Measurements from ENCODE around the gene GPRC6A. TPM values are rescaled to one million over a fixed set of nuclear protein-coding genes. Genes with fewer than 3 reads are reported as not detected.

Gene GPRC6A
- total RNA-seq, 2 experiments from 2014 or later = not detected

GRCh38 chr6:116764961-116765841 is 63.7 kb downstream of the GPRC6A start, which contains the start of gene FAM162B:
Gene FAM162B, minus strand, starts transcription at chr6:116765719. Its CDS starts 143 bp downstream, at chr6:116765576.
- no peak within 1 kb of the TSS for H3K27ac Mint-ChIP-seq
- Histone ChIP-seq H3K9me3 (ENCODE audit: control insufficient read depth in 1 of 2, insufficient read depth in 1 of 2, low read length in 2 of 2) (no peaks in the 10 kb centered on the region), H3K4me3 (ENCODE audit: low read length) (peak within 1 kb of the TSS; percentile 5), H3K4me1 (ENCODE audit: insufficient read depth, low read length) (peaks cover 10% of the 10 kb centered on the region), H3K27me3 (ENCODE audit: control insufficient read depth in 1 of 2, insufficient read depth in 2 of 2, low read length in 2 of 2) (peaks cover 29 to 46% of the 10 kb centered on the region in 2 experiments), H3K27ac (ENCODE audit: low read depth in 1 of 2, low read length in 2 of 2) (no peak within 1 kb of the TSS), H3K36me3 (ENCODE audit: insufficient read depth, low read length) (no peaks in the 10 kb centered on the region)
- no peak for DNase-seq
- no peaks in the 10 kb centered on the region for H3K9me3 Mint-ChIP-seq
- no peaks in the 10 kb centered on the region for H3K36me3 Mint-ChIP-seq (ENCODE audit: low read depth)
- intact Hi-C loops (cut with DNase I, micrococcal nuclease) = no loop called here
- H3K27me3 Mint-ChIP-seq = peaks cover 70% of the 10 kb centered on the region
- peak within 1 kb of the TSS; percentile 38 for H3K4me3 Mint-ChIP-seq
- POLR2A ChIA-PET = no interaction called here
- ATAC-seq (ENCODE audit: poor library complexity) = no peak
- H3K4me1 Mint-ChIP-seq (ENCODE audit: low read depth) = peaks cover 10% of the 10 kb centered on the region
- CTCF ChIA-PET = no interaction called here
- no peak for TF ChIP-seq CTCF (IDR thresholded peaks at IDR 0.05)

- DNase-seq = no peak
- intact Hi-C loops (cut with DNase I, micrococcal nuclease) = no loop called here
- TF ChIP-seq CTCF (IDR thresholded peaks at IDR 0.05) = no peak
- Mint-ChIP-seq H3K9me3 (no peaks in the 10 kb centered on the region), H3K4me3 (no peak overlapping the region), H3K36me3 (ENCODE audit: low read depth) (no peaks in the 10 kb centered on the region), H3K27ac (no peak overlapping the region), H3K27me3 (peaks cover 69% of the 10 kb centered on the region), H3K4me1 (ENCODE audit: low read depth) (peaks cover 10% of the 10 kb centered on the region)
- Histone ChIP-seq H3K4me1 (ENCODE audit: insufficient read depth, low read length) (peaks cover 10% of the 10 kb centered on the region), H3K9me3 (ENCODE audit: control insufficient read depth in 1 of 2, insufficient read depth in 1 of 2, low read length in 2 of 2) (no peaks in the 10 kb centered on the region), H3K4me3 (ENCODE audit: low read length) (peak overlapping the region; percentile 5), H3K36me3 (ENCODE audit: insufficient read depth, low read length) (no peaks in the 10 kb centered on the region), H3K27me3 (ENCODE audit: control insufficient read depth in 1 of 2, insufficient read depth in 2 of 2, low read length in 2 of 2) (peaks cover 30 to 50% of the 10 kb centered on the region in 2 experiments), H3K27ac (ENCODE audit: low read depth in 1 of 2, low read length in 2 of 2) (no peak overlapping the region)
- ChIA-PET CTCF (no interaction called here), POLR2A (no interaction called here)
- no peak for ATAC-seq (ENCODE audit: poor library complexity)
Observed at GRCh38 chr6:116764629-116764960, 64.3 kb downstream of the GPRC6A start.

GRCh38 chr6:116763906-116764628 is 64.8 kb downstream of the GPRC6A start:
- H3K36me3 Mint-ChIP-seq (ENCODE audit: low read depth) = no peaks in the 10 kb centered on the region
- no peaks in the 10 kb centered on the region for H3K36me3 ChIP-seq (ENCODE audit: insufficient read depth, low read length)
- CTCF ChIA-PET = no interaction called here
- H3K4me1 Mint-ChIP-seq (ENCODE audit: low read depth) = peaks cover 10% of the 10 kb centered on the region
- no peak overlapping the region for H3K4me3 Mint-ChIP-seq
- H3K27ac Mint-ChIP-seq = no peak overlapping the region
- peaks cover 10% of the 10 kb centered on the region for H3K4me1 ChIP-seq (ENCODE audit: insufficient read depth, low read length)
- no peak overlapping the region for H3K27ac ChIP-seq (ENCODE audit: low read depth in 1 of 2, low read length in 2 of 2)
- H3K9me3 ChIP-seq (ENCODE audit: control insufficient read depth in 1 of 2, insufficient read depth in 1 of 2, low read length in 2 of 2) = no peaks in the 10 kb centered on the region
- no peak for DNase-seq
- H3K9me3 Mint-ChIP-seq = no peaks in the 10 kb centered on the region
- intact Hi-C loops (cut with DNase I, micrococcal nuclease) = no loop called here
- H3K27me3 Mint-ChIP-seq = peaks cover 66% of the 10 kb centered on the region
- H3K27me3 ChIP-seq (ENCODE audit: control insufficient read depth in 1 of 2, insufficient read depth in 2 of 2, low read length in 2 of 2) = peaks cover 30 to 47% of the 10 kb centered on the region in 2 experiments
- no peak overlapping the region for H3K4me3 ChIP-seq (ENCODE audit: low read length)
- ATAC-seq (ENCODE audit: poor library complexity) = no peak
- POLR2A ChIA-PET = no interaction called here
- TF ChIP-seq CTCF (IDR thresholded peaks at IDR 0.05) = no peak
